OCI-LY7 (cell line): ENCODE results near the gene RARB.

Source experiments
- EZH2phosphoT487 ChIP-seq: fragments of 200-600 bp; sonication (generic); IDR thresholded peaks from 2 replicates; pipeline ENCODE4 v1.6.1; 2018; ENCODE audit warnings: low read depth, borderline replicate concordance, mild to moderate bottlenecking, mixed run types, antibody characterized with exemption, low read length, moderate library complexity, mixed read lengths
- TF ChIP-seq, protein P1 (sequence below): fragments of 200-600 bp; sonication (generic); conservative IDR thresholded peaks from 2 replicates; pipeline ENCODE4 v1.5.1; 2014; ENCODE audit warnings: mild to moderate bottlenecking, antibody characterized with exemption, low read length, moderate library complexity, mixed read lengths

DNA sequence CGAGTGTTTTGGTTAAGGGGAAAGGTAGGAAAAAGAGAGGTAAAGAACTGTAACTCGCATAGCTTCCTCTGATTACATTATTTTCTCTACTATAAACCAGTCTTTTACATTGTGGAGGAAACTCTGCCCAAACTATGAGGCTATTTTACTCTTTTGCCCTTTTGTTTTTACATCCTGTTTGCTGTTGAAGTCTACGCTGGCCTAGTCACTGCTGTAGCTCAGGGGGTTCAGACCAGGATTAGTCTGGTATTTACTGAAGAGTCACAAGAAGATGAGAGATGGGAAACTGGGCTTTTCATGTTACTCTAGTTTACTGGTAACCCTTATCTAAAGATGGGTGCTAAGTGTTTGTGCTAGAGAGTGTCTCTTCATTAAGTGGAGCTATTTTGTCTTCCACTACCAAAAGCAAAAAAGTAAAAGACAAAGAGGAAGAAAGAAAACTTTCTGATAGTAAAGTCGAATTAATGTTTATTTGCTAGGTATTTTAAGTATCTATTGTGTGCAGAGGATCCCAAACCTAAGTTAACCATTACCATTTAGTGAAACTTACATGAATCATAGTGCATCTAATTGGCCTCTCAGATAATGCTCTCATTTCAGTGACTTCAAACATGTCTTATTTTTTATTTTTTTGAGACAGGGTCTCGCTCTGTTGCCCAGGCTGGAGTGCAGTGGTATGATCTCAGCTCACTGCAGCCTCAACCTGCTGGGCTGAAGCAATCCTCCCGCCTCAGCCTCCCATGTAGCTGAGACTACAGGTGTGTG, 10.9 kb downstream of the RARB start:
- TF ChIP-seq, protein P1, sequence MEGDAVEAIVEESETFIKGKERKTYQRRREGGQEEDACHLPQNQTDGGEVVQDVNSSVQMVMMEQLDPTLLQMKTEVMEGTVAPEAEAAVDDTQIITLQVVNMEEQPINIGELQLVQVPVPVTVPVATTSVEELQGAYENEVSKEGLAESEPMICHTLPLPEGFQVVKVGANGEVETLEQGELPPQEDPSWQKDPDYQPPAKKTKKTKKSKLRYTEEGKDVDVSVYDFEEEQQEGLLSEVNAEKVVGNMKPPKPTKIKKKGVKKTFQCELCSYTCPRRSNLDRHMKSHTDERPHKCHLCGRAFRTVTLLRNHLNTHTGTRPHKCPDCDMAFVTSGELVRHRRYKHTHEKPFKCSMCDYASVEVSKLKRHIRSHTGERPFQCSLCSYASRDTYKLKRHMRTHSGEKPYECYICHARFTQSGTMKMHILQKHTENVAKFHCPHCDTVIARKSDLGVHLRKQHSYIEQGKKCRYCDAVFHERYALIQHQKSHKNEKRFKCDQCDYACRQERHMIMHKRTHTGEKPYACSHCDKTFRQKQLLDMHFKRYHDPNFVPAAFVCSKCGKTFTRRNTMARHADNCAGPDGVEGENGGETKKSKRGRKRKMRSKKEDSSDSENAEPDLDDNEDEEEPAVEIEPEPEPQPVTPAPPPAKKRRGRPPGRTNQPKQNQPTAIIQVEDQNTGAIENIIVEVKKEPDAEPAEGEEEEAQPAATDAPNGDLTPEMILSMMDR = no peak
- TF ChIP-seq EZH2phosphoT487 = no peak
